RWPE2 (cell line): Measurements from ENCODE around the gene PSENEN.

Source experiments
- ATAC-seq: fragments of 200-7000 bp; cut with Tn5 transposase; 3 replicates; pipeline ENCODE4 v1.9.1; 2021; ENCODE audit warnings: low read depth
- DNase-seq: peaks from one replicate; pipeline ENCODE4 v3.0.0-alpha.2; 2020; ENCODE audit warnings: low spot score
- H3K27ac ChIP-seq: fragments of 450-650 bp; 2 replicates; pipeline ENCODE4 v1.5.1; 2017; ENCODE audit warnings: mild to moderate bottlenecking; ENCODE audit not compliant: poor library complexity, severe bottlenecking
- H3K27me3 ChIP-seq: fragments of 250-450 bp; sonication (Bioruptor Pico); 2 replicates; pipeline ENCODE4 v1.5.1; 2021; ENCODE audit warnings: mild to moderate bottlenecking, moderate library complexity; ENCODE audit not compliant: insufficient read depth, poor library complexity, severe bottlenecking
- H3K36me3 ChIP-seq: fragments of 250-450 bp; sonication (Bioruptor Pico); 2 replicates; pipeline ENCODE4 v1.5.1; 2020; ENCODE audit warnings: low read depth, mild to moderate bottlenecking, moderate library complexity
- H3K4me1 ChIP-seq: fragments of 250-450 bp; sonication (Bioruptor Pico); 2 replicates; pipeline ENCODE4 v1.5.1; 2021; ENCODE audit warnings: mild to moderate bottlenecking, moderate library complexity; ENCODE audit not compliant: insufficient read depth, poor library complexity, severe bottlenecking
- H3K4me3 ChIP-seq: fragments of 250-450 bp; sonication (Bioruptor Pico); 2 replicates; pipeline ENCODE4 v1.5.1; 2021; ENCODE audit warnings: mild to moderate bottlenecking, moderate library complexity; ENCODE audit not compliant: severe bottlenecking
- H3K9me3 ChIP-seq: fragments of 250-450 bp; sonication (Bioruptor Pico); 2 replicates; pipeline ENCODE4 v1.5.1; 2021; ENCODE audit warnings: mild to moderate bottlenecking, moderate library complexity; ENCODE audit not compliant: severe bottlenecking
- CTCF ChIP-seq: fragments of 450-650 bp; IDR thresholded peaks from one replicate; pipeline ENCODE4 v1.5.1; 2017; ENCODE audit warnings: mild to moderate bottlenecking, moderate library complexity; ENCODE audit not compliant: poor library complexity, severe bottlenecking

PSENEN gene

GRCh38 chr19:35725216-35725861, 20.1 kb upstream of the PSENEN start:
- no peak overlapping the region for H3K4me3 ChIP-seq
- H3K4me1 ChIP-seq, result no peaks in the 10 kb centered on the region
- no peak for ATAC-seq
- DNase-seq, result peak; percentile 62
- no peaks in the 10 kb centered on the region for H3K27me3 ChIP-seq
- no peak for TF ChIP-seq CTCF
- H3K36me3 ChIP-seq, result peaks cover 85% of the 10 kb centered on the region
- H3K9me3 ChIP-seq, result no peaks in the 10 kb centered on the region
- H3K27ac ChIP-seq, result no peak overlapping the region

- H3K9me3 ChIP-seq, result no peaks in the 10 kb centered on the region
- DNase-seq, result no peak
- no peaks in the 10 kb centered on the region for H3K4me1 ChIP-seq
- no peak overlapping the region for H3K4me3 ChIP-seq
- no peak for TF ChIP-seq CTCF
- no peak for ATAC-seq
- peaks cover 96% of the 10 kb centered on the region for H3K36me3 ChIP-seq
- H3K27me3 ChIP-seq, result no peaks in the 10 kb centered on the region
- H3K27ac ChIP-seq, result no peak overlapping the region
Measured at GRCh38 chr19:35727053-35727955, 18.1 kb upstream of the PSENEN start.

- Histone ChIP-seq H3K27ac (no peak overlapping the region), H3K27me3 (no peaks in the 10 kb centered on the region), H3K4me3 (no peak overlapping the region), H3K4me1 (no peaks in the 10 kb centered on the region), H3K36me3 (peaks cover 94% of the 10 kb centered on the region), H3K9me3 (no peaks in the 10 kb centered on the region)
- DNase-seq, result no peak
- no peak for TF ChIP-seq CTCF
- no peak for ATAC-seq
Measured at GRCh38 chr19:35727956-35728706, 17.3 kb upstream of the PSENEN start.

- peaks cover 92% of the 10 kb centered on the region for H3K36me3 ChIP-seq
- no peaks in the 10 kb centered on the region for H3K9me3 ChIP-seq
- no peaks in the 10 kb centered on the region for H3K4me1 ChIP-seq
- TF ChIP-seq CTCF, result no peak
- H3K4me3 ChIP-seq, result no peak overlapping the region
- H3K27ac ChIP-seq, result no peak overlapping the region
- H3K27me3 ChIP-seq, result no peaks in the 10 kb centered on the region
- DNase-seq, result peak; percentile 65
- ATAC-seq, result no peak
Measured at GRCh38 chr19:35729021-35729420, 16.4 kb upstream of the PSENEN start.
